ENCODE measurements around the gene TSHZ1.
A peak's percentile ranks its signal among the peaks of the same experiment; 100 is the strongest.

TSHZ1 gene

GRCh38 chr18:75269124-75269680 lies 58.6 kb downstream of the TSHZ1 start:
- H3K79me2 ChIP-seq (ENCODE audit: low read length): peaks cover 87% of the 10 kb centered on the region
- peaks cover 72% of the 10 kb centered on the region for H3K4me1 ChIP-seq (ENCODE audit: low read length)
- no peak for TF ChIP-seq EZH2phosphoT487 (IDR thresholded peaks at IDR 0.05; ENCODE audit: low read depth)
- TF ChIP-seq, protein P1, sequence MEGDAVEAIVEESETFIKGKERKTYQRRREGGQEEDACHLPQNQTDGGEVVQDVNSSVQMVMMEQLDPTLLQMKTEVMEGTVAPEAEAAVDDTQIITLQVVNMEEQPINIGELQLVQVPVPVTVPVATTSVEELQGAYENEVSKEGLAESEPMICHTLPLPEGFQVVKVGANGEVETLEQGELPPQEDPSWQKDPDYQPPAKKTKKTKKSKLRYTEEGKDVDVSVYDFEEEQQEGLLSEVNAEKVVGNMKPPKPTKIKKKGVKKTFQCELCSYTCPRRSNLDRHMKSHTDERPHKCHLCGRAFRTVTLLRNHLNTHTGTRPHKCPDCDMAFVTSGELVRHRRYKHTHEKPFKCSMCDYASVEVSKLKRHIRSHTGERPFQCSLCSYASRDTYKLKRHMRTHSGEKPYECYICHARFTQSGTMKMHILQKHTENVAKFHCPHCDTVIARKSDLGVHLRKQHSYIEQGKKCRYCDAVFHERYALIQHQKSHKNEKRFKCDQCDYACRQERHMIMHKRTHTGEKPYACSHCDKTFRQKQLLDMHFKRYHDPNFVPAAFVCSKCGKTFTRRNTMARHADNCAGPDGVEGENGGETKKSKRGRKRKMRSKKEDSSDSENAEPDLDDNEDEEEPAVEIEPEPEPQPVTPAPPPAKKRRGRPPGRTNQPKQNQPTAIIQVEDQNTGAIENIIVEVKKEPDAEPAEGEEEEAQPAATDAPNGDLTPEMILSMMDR (IDR thresholded peaks at IDR 0.05; ENCODE audit: low read depth, low read length): no peak
- H3K9me3 ChIP-seq (ENCODE audit: insufficient read depth, low read length): no peaks in the 10 kb centered on the region
- no peaks in the 10 kb centered on the region for H4K20me1 ChIP-seq (ENCODE audit: insufficient read depth, low read length)
- H2AFZ ChIP-seq (ENCODE audit: low read depth, low read length): no peak overlapping the region
- peak overlapping the region; percentile 93 for H3K27ac ChIP-seq (ENCODE audit: low read length)
- H3K27me3 ChIP-seq (ENCODE audit: low read depth, low read length): no peaks in the 10 kb centered on the region
- peak overlapping the region; percentile 90 for H3K9ac ChIP-seq (ENCODE audit: low read length)
- peak overlapping the region; percentile 90 for H3K4me2 ChIP-seq (ENCODE audit: low read length)
- peaks cover 50% of the 10 kb centered on the region for H3K36me3 ChIP-seq (replicated peaks; ENCODE audit: low read depth, low read length)
- H3K4me3 ChIP-seq (ENCODE audit: low read length): peak overlapping the region; percentile 65

DNA sequence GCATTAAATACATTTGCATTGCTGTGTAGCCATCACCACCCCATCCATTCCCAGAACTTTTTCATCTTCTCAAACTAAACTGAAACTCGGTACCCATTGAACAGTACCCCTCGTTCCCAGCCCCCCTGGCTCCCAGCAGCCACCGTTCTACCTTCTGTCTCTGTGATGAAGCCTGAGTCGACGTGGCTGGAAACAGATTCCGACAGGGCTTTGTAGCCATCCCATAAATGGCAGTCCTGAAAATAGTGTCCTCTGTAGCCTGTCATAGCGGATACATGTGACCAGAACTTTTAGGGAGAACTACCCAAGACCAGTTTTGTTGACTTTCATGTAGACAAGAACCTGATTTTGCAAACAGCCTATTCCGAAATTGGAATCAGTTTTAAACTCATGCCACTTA lies 59.1 kb downstream of the TSHZ1 start:
- H4K20me1 ChIP-seq (ENCODE audit: insufficient read depth, low read length): no peaks in the 10 kb centered on the region
- peaks cover 46% of the 10 kb centered on the region for H3K36me3 ChIP-seq (replicated peaks; ENCODE audit: low read depth, low read length)
- peaks cover 85% of the 10 kb centered on the region for H3K79me2 ChIP-seq (ENCODE audit: low read length)
- H3K9ac ChIP-seq (ENCODE audit: low read length): peak overlapping the region; percentile 90
- H3K9me3 ChIP-seq (ENCODE audit: insufficient read depth, low read length): no peaks in the 10 kb centered on the region
- H3K4me2 ChIP-seq (ENCODE audit: low read length): peak overlapping the region; percentile 90
- peak overlapping the region; percentile 93 for H3K27ac ChIP-seq (ENCODE audit: low read length)
- H2AFZ ChIP-seq (ENCODE audit: low read depth, low read length): no peak overlapping the region
- H3K27me3 ChIP-seq (ENCODE audit: low read depth, low read length): no peaks in the 10 kb centered on the region
- peaks cover 67% of the 10 kb centered on the region for H3K4me1 ChIP-seq (ENCODE audit: low read length)
- no peak for TF ChIP-seq EZH2phosphoT487 (IDR thresholded peaks at IDR 0.05; ENCODE audit: low read depth)
- TF ChIP-seq, protein P1 (IDR thresholded peaks at IDR 0.05; ENCODE audit: low read depth, low read length): no peak
- H3K4me3 ChIP-seq (ENCODE audit: low read length): peak overlapping the region; percentile 65; the same call in 1 of the 2 replicates

- Histone ChIP-seq H3K36me3 (replicated peaks; ENCODE audit: low read depth, low read length) (peaks cover 33% of the 10 kb centered on the region), H3K4me3 (ENCODE audit: low read length) (no peak overlapping the region), H3K4me1 (ENCODE audit: low read length) (peaks cover 44% of the 10 kb centered on the region), H4K20me1 (ENCODE audit: insufficient read depth, low read length) (peaks cover 4% of the 10 kb centered on the region; the same call in 1 of the 2 replicates), H3K27me3 (ENCODE audit: low read depth, low read length) (no peaks in the 10 kb centered on the region), H3K27ac (ENCODE audit: low read length) (no peak overlapping the region), H3K79me2 (ENCODE audit: low read length) (peaks cover 86% of the 10 kb centered on the region), H3K9ac (ENCODE audit: low read length) (no peak overlapping the region), H2AFZ (ENCODE audit: low read depth, low read length) (no peak overlapping the region), H3K4me2 (ENCODE audit: low read length) (no peak overlapping the region), H3K9me3 (ENCODE audit: insufficient read depth, low read length) (no peaks in the 10 kb centered on the region)
- TF ChIP-seq, protein P1 (IDR thresholded peaks at IDR 0.05; ENCODE audit: low read depth, low read length): no peak
- TF ChIP-seq EZH2phosphoT487 (IDR thresholded peaks at IDR 0.05; ENCODE audit: low read depth): no peak
These were observed 61.4 kb downstream of the TSHZ1 start for GRCh38 chr18:75271952-75272351.

- TF ChIP-seq, protein P1 (IDR thresholded peaks at IDR 0.05; ENCODE audit: low read depth, low read length): peak; percentile 33
- no peak for TF ChIP-seq EZH2phosphoT487 (IDR thresholded peaks at IDR 0.05; ENCODE audit: low read depth)
- Histone ChIP-seq H3K27me3 (ENCODE audit: low read depth, low read length) (no peaks in the 10 kb centered on the region), H3K4me1 (ENCODE audit: low read length) (peaks cover 25% of the 10 kb centered on the region), H3K4me2 (ENCODE audit: low read length) (no peak overlapping the region), H3K36me3 (replicated peaks; ENCODE audit: low read depth, low read length) (peaks cover 39% of the 10 kb centered on the region), H3K4me3 (ENCODE audit: low read length) (no peak overlapping the region), H4K20me1 (ENCODE audit: insufficient read depth, low read length) (peaks cover 6% of the 10 kb centered on the region; the same call in 1 of the 2 replicates), H2AFZ (ENCODE audit: low read depth, low read length) (no peak overlapping the region), H3K9me3 (ENCODE audit: insufficient read depth, low read length) (no peaks in the 10 kb centered on the region), H3K79me2 (ENCODE audit: low read length) (peaks cover 95% of the 10 kb centered on the region), H3K27ac (ENCODE audit: low read length) (no peak overlapping the region), H3K9ac (ENCODE audit: low read length) (no peak overlapping the region)
These were observed 63.2 kb downstream of the TSHZ1 start for GRCh38 chr18:75273817-75274216.

Data from OCI-LY3 (cell line).